Bone marrow (tissue), 2 donors: ENCODE measurements around the gene AFTPH.

Experiments
- DNase-seq, 2 donors: peaks; one replicate each; lab custom pipeline; 2025; lab: John Stamatoyannopoulos, UW

Gene AFTPH

GRCh38 chr2:64613276-64613675, 89.1 kb downstream of the AFTPH start:
- no peak for DNase-seq

- DNase-seq: no peak
Observed at GRCh38 chr2:64615192-64615763, 91.2 kb downstream of the AFTPH start.

GRCh38 chr2:64615844-64616536, 91.9 kb downstream of the AFTPH start:
- no peak for DNase-seq

GRCh38 chr2:64617631-64618151, 93.6 kb downstream of the AFTPH start:
- DNase-seq: peak in 1 of 2 donors; percentile 35

- no peak for DNase-seq
Observed at GRCh38 chr2:64620661-64621060, 96.5 kb downstream of the AFTPH start.

- no peak for DNase-seq
Observed at GRCh38 chr2:64622443-64623241, 98.5 kb downstream of the AFTPH start.

- DNase-seq: no peak
Observed at GRCh38 chr2:64623242-64623850, 99.2 kb downstream of the AFTPH start.

GRCh38 chr2:64624108-64624610, 100.0 kb downstream of the AFTPH start:
- no peak for DNase-seq

GRCh38 chr2:64624862-64625261, 100.7 kb downstream of the AFTPH start:
- DNase-seq: no peak

- no peak for DNase-seq
Observed at GRCh38 chr2:64625299-64626145, 101.4 kb downstream of the AFTPH start.

GRCh38 chr2:64626146-64626809, 102.2 kb downstream of the AFTPH start:
- no peak for DNase-seq

- no peak for DNase-seq
Observed at GRCh38 chr2:64626963-64627760, 103.0 kb downstream of the AFTPH start.

GRCh38 chr2:64627860-64628841, 104.0 kb downstream of the AFTPH start:
- no peak for DNase-seq

- no peak for DNase-seq
Observed at GRCh38 chr2:64629329-64629781, 105.2 kb downstream of the AFTPH start.

- DNase-seq: no peak
Observed at GRCh38 chr2:64629875-64630274, 105.7 kb downstream of the AFTPH start.

GRCh38 chr2:64630752-64631151, 106.6 kb downstream of the AFTPH start:
- no peak for DNase-seq

- no peak for DNase-seq
Observed at GRCh38 chr2:64631771-64632170, 107.6 kb downstream of the AFTPH start.
